Measurements from ENCODE around the gene NPAS3.

DNA sequence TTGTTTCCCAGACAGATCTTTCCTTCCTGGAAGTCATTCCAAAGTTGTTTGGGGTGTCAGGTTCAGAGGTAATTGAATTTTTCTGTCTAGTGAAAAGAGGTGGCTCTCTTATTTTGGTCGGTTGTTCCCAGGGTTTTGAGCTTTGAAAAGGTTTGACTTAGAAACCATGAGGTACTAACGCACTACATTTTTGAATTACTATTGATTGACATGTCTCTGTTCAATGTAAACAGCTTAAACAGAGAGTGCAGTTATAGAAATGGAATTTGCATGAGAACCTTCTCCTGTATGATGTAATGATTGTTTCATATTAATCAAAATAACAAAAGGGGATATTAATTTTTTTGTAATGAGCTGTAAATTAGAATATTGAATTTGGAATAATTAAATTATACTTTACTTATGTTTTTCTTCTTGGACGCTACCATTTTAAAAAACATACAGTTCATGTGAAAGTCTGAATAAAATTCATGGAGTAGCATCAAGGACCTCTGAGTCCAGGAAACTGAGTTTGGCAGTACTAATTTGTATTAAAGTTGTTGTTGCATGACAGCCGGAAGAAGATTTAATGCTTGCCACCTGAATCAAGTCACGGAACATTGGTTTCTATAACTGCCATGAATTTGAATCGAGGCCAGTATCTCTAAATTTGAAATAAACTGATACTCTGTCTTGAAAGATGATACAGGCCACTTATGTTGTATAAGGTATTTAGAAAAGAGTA lies 41.7 kb downstream of the NPAS3 start:
- TF ChIP-seq, protein P1, sequence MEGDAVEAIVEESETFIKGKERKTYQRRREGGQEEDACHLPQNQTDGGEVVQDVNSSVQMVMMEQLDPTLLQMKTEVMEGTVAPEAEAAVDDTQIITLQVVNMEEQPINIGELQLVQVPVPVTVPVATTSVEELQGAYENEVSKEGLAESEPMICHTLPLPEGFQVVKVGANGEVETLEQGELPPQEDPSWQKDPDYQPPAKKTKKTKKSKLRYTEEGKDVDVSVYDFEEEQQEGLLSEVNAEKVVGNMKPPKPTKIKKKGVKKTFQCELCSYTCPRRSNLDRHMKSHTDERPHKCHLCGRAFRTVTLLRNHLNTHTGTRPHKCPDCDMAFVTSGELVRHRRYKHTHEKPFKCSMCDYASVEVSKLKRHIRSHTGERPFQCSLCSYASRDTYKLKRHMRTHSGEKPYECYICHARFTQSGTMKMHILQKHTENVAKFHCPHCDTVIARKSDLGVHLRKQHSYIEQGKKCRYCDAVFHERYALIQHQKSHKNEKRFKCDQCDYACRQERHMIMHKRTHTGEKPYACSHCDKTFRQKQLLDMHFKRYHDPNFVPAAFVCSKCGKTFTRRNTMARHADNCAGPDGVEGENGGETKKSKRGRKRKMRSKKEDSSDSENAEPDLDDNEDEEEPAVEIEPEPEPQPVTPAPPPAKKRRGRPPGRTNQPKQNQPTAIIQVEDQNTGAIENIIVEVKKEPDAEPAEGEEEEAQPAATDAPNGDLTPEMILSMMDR (conservative IDR thresholded peaks at IDR 0.05) = no peak
- no peak for TF ChIP-seq EZH2 (IDR thresholded peaks at IDR 0.05; ENCODE audit: low read depth)
